Activated T-cell treated with anti-CD3 and anti-CD28 coated beads, Interleukin-2, amount 50 U/mL, for 1 hour (primary cell): ENCODE data around the gene INO80C.
"Not testable (repeated sequence)": the region's sequence is repeated elsewhere in the genome, so short reads cannot be mapped to it uniquely, and the experiment has no call there.

Experiments
- DNase-seq: peaks from one replicate; pipeline ENCODE4 v3.0.0-alpha.2; 2020

INO80C gene

DNA sequence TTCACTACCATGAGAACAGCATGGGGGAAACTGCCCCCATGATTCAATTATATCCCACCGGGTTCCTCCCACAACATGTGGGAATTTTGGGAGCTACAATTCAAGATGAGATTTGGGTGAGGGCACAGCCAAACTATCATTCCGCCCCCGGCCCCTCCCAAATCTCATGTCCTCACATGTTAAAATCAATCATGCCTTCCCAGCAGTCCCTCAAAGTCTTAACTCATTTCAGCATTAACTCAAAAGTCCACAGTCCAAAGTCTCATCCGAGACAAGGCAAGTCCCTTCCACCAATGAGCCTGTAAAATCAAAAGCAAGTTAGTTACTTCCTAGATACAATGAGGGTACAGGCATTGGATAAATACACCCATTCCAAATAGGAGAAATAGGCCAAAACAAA, 10.2 kb downstream of the INO80C start:
- DNase-seq = not testable (repeated sequence)

DNA sequence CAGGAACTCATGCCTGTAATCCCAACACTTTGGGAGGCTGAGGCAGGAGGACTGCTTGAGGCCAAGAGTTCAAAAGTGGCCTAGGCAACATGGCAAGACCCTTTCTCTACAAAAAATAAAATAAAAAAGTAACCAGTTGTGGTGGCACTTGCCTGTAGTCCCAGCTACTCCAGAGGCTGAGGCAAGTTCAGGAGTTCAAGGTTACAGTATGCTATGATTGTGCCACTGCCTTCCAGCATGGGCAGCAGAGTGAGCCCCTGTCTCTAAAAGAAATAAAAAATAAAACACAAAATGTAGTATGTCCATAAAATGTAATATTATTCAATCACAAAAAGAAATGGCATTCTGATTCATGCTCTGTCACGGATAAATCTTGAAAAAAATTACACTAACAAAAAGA, 11.9 kb downstream of the INO80C start:
- DNase-seq = no peak

DNA sequence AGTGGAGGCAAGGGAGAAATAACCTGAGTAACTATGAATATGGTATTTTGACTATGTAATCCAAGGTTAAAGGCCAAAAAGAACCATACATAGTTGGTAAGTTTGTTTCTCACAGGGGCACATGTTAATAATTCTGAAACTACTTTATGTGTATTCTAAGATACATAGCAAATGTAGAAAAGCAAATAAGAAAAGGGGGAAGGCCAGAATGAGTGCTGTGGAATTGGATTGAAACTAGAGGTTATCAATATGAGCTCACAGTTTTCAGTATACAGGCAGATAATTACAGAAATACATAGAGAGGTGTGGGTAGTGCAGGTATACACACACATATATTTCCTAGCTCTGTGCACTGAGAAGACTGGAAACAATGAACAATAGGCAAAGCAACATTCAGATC, 13.7 kb downstream of the INO80C start:
- DNase-seq = no peak

DNA sequence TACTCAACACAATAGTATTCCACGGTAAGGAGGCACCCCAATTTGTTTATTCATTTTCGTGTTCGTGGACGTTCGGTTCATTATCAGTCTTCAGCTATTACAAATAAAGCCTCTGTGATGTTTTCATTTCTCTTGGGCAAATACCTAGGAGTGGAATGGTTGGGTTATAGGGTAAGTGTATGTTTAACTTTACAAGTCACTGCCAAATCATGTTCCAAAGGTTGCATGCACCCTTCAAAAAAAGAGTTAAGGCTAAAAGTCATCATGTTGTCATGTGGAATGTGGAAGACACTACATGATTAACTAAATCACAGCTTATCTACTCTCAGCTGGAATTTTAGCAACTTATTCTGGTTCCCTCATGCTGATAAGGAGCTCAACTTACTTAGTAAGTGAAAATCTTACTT, 15.8 kb downstream of the INO80C start:
- DNase-seq = no peak

DNA sequence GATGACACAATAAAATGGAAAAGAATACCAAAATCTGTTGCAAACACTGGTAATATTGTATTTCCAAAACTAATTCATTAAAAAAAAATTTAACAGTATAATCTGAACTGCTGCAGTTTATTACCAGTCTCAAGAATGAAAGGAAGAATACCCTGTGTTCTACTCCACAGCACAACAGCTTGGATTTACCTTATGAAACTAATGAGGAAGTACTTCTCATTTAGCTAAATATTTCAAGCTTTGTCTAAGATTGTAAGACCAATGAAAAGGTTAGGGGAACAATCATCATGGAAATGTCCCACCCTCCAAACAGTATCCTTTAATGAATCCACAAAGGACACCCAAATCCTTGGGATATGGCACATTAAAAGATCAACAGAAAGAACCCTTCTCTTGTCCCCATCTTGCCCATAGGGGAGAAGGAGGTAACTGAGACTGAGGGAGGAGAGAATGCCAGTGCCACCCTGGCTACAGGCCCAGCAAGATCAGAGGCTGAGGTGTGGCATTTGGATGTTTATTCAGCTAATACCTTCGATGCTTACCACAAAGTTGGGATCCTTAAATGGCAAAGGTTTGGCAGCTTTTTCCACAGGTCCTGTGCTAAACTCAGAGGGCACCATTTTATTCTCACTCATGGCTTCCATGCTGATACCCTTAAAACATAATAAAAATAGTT, 17.7 kb downstream of the INO80C start:
- DNase-seq = no peak

DNA sequence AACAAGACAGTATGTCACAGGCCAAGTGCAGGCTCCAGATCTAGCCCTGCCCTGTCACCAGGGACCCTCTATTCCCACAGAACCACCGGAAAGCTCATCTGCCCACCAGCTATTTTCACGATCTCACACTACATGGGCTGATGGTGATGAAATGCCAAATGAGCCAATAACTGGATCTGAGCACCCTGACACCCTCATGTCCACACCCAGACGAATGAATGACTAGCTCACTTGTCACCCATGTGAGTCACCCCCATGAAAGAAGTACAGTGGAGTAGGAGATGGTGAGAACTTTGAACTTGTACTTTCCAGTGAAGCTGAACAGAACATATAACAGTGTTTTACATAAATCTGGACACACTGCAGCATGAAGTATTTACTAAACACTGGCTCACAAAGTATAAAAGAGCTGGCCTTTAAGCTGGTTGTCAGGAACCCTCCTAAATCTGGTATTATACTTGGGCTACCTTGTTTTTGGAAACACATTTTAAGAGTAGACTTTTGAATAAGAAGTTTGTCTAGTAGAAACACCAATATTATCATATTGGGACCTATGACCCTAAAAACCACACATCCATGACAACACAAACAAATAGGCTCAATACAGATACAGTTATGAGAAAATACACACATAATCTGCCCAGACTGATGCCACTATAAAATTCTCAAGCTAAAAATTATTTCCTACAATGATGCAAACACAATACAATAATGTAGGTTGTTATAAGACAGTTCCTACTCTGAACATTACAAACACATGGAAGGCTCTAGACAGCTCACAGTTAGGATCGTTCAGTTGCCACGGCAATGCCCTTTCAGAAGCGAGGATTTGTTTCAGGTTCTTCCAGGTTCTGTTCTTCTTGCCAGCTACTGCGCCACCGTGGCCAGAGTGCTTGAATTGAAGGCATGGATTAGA, 19.0 kb downstream of the INO80C start:
- DNase-seq = no peak

DNA sequence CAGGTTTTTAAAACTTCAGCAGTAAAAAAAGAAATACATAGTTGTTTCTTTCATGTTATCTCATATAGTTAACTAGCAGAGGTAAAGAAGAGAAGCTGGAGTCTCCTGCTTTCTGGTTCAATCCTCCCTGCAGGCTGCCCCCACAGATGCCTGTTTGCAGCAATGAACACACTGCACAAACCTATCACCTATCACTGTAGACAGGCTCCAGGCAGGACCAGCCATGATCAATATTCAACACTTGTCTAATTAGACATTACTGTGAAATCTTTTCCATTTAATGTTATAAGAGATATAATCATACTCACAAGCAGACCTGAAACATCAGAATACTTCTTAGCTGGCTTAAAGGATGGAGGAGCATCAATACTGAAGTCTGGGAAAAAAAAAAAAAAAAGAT, 19.8 kb downstream of the INO80C start:
- DNase-seq = no peak

DNA sequence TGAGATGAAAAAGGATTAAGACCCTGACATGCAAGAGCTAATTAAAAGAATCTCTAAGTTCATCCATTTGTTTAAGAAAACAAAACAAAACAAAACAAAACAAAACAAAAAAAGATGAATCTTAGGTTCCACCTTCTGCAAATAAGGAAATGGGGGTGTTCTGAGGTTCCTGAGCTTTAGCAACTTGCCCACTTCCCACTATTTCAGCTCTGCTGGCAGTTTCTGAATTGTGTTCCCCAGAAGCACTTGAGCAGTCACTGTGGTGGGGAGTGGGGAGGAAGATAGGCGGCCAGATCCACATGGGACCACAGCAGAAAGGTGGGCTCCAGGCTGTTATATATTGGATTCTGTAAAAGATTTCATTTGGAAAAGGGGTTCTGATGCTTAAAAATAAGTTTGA, 20.3 kb downstream of the INO80C start:
- DNase-seq = no peak

DNA sequence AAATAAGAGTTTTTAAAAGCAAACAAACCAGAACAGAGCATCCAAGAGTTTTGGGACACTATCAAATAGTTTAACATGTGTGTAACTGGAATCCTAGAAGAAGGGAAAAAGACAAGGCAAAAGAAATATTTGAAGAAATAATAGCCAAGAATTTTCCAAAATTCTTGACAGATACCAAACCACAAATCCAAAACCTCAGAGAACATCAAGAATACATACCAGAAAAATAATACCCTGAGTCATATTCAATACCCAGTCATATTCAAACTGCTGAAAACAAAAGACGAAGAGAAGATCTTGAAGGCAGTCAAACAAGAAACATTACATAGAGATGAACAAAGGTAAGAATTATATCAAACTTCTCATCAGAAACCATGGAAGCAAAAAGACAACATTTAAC, 22.9 kb downstream of the INO80C start:
- no peak for DNase-seq

DNA sequence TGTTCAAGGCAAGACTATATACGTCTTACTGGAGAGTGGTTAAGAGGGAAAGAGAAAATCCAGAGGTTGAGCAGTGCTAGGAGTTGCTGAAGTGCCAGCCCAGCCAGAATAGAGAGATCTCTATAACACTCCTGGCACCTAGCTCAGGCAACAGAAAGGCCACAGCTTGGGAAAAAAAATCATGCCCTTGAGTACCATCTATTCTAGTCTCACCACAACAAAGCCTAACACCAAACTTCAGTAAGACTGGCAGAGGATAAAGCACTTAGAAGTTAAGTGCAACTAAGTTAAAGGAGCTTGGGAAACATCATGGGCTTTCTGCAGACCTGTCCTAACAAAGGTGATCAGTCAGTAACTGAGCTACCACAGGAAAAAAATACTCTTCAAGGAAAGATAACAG, 24.2 kb downstream of the INO80C start:
- no peak for DNase-seq

DNA sequence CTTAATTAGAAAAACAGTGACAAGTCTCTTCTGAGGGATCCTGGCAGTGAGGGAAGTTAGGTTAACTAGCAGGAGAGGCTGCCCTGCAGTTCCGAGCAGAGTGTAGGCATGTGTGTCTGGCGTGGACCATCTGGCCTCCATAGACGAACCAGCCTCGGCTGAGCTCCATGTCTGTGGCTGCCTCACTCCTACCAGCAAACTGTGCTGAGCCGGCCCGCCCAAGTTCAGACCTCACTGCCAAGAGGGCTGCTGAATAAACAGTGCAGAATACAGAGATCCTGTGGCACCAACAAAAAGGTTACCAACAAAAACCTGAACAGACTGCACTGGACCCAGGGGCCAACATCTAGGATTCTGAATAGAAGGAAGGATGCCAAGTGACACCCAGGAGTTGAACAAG, 27.3 kb downstream of the INO80C start:
- no peak for DNase-seq

DNA sequence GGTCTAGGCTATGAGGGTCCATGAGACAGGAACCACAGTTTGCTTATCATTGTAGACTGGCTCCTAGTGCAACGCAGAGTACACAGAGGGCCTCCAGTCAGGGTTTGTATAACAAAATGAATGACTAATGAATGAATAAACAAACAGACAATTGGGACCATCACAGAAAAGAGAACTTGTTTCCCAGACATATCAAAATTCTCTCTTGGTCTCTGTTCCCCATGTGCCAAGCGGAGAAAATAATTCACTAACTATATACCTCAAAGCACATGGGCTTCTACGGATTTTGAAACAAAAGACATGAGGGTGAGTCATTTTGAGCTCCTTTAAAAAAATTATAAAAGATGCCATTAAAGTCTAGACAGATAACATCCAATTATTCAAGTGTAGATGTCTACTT, 28.0 kb downstream of the INO80C start:
- no peak for DNase-seq

DNA sequence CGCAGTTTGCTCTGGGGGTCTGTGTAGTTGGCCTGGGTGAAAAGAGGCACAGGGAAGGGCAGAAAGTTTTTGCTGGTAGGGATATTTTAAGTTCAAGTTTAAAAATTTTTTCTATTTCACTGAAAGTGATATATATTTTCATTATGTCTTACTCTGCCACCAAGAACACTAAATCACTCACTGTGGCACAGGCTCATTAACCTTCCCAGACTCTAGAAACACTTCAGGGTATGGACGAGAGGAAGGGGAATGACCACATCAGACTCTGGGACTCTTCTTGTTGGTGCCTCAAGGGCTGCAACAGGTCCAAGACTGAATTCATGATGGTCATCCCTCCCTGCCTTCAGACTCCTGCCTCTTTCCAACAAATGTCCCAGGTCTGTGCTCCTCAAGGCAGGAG, 29.0 kb downstream of the INO80C start:
- no peak for DNase-seq

DNA sequence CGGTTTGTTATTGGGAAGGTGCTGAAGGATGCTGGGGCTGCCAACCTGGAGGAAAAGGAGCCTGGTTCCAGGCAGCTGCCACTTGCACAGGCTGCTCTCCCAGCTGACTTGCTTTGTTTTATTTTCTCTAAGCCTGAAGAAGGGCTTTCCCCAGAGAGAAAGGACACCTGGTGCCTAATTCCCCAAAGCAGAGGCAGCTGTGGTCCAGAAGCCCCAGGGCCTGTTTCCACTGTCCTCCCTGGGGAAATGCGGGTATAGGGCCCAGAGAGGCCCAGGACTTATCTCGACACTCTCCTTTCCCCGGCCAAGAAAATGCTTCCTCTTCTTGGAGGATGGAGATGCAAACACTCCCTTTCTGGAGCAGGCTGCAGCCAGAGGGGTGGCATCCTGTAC, 30.1 kb downstream of the INO80C start:
- no peak for DNase-seq

DNA sequence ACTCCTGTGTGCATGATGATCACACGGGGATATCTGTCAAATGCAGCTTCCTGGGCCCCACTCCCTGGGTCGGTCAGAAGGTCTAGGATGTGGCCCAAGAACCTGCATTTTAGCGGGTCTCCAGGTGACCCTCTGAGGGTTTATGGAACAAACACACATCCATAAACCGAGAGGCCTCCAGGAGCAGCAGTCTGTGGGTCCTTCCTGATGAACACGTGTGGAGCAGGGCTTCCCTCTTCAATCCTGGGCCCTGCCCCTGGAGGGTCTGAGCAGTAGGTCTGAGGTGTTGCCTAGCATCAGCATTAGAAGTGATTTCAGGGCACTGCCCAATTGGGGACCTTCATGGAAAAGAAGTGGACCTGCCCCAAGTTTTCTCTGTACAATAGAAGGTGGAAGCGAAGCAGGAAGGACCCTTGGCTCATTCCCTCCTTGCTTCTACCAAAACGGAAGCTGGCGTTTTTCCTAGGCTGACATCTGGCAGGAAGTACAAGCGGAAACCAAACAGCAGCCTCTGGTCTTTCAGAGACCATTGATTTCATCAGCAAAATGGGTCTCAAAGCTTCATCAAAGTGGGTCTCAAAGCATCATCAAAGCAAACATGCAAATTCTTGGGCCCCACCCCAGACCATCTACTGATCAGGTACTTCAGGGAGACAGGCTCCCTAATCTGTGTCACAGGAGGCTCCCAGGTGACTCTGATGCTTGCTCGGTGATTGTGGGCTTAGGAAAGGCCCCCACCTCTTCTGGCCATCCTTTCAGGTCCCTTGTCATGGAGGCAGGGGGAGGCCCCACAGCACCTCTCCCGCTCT, 30.7 kb downstream of the INO80C start:
- DNase-seq = no peak

DNA sequence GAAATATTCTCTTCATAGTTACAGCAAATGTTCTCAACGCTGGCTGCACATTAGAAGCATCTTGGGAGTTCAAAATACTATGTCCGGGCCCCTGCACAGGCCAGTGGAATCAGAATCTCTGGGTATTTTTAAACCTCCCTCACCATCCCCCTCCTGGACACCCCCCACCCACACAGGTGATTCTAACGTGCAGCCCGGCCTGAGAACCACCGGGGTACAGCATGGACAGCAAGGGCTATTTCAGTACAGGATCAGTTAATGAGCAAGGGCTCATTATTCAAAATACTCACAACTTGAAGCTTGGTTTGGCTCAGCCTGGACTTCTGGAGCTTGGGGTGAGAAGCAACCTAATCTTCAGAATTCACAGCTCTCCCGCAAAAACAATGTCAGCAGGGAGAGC, 31.4 kb downstream of the INO80C start:
- no peak for DNase-seq

DNA sequence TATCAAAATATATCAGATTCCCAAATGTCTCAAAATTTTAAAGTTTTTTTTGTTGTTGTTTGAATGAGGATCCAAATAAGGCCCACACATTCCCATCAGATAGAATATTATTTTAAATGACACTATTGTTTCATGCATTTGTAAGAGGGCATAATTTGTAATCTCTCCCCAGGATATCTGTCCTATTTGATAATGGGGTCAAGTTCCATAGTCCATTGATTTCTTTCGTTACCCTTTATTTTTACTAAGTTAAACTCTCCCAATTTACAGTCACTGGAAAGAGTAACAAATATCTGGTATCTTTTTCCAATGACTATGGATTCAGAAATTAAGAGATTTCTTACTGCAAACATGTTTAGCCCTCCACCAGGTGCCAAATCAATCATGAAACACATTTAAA, 32.4 kb downstream of the INO80C start:
- DNase-seq = no peak

DNA sequence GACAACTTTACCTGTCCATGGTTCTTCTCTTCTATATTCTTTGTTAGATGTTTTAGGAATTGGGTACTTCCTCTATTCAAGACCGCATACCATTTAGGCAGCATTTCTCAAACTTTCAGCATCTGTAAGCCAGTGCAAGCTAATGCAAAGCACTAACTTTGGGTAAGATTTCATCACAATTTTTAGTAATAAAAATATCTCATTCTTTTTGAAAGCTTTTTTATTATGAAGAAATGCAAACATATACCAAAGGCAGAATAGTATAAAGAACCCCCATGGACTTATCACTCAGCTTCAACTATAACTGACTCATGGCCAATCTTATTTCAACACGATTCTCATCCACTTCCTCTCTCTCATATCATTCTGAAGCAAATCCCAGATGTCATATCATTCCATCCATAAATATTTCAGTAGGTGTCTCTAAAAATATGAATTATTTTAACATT, 32.9 kb downstream of the INO80C start:
- no peak for DNase-seq

DNA sequence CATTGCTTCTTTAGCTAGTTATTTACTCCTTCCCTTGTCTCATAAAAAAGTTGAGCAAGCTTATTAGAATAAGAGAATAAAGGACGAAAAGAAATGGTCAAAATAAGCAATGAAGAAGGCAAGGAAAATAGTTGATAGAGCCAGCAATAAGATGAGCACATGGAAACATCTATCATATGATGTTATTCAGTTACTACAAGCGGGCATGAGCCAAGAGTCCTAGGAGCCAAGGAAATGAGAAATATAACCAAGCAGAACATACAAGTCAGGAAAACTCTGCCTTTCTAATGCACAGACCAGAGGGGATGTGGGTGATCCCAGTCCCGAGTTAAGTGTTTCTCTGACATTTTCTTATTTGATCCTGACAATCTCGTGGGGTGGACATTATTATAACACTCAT, 33.9 kb downstream of the INO80C start:
- DNase-seq = no peak

DNA sequence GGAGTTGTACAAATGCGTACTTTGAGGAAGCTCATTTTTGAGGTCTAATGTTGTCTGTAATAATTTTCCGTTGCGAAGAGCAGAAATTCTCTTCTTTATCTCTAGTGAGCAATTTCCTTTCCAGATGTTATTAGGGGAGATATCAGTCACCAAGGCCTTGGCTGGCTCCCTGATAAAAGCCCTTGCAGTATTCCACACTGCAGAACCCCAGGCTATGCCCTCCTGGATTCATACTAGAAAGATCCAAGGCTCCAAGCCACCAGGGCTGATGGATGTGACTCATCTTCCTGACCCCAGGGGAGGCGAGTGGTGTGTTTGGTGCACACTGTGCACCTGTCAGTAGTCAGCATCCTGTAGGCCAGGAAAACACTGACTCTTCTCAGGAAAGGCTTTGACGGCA, 34.7 kb downstream of the INO80C start:
- no peak for DNase-seq

DNA sequence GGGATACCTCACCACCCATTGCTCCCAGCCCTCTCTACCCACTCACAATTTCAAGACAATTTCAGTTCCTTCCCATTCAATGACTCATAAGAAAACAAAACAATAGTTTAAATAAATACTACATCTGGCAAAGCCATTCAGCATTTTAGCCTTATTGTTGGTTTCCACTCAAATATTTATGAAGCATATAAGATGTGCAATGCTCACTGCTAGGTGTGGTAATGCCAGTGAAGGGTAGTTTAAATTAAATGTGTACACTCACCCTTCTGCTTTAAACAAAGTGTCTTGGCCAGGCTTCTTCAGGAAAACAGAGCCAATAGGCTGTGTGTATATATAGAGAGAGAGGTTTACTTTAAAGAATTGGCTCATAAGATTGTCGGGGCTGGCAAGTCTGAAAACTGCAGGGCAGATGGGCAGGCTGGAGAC, 37.0 kb downstream of the INO80C start:
- DNase-seq = no peak

DNA sequence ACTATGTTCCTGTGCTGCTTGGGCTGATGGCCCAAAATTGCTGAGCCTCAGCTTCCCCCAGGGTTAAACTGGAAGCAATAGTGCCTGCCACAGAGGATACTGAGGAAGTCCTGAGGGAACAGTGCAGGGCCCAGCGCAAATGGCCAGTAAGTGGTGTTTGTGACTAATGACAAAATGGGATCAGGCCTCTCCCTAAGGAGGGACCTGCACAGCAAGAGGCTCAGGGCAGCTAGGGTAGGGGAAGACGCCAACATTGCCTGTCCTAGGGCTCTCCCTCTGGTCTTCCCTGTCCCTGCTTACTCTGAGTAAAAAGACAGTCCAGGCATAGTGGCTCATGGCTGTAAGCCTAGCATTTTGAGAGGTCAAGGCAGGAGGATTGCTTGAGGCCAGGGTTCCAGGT, 37.8 kb downstream of the INO80C start:
- no peak for DNase-seq

DNA sequence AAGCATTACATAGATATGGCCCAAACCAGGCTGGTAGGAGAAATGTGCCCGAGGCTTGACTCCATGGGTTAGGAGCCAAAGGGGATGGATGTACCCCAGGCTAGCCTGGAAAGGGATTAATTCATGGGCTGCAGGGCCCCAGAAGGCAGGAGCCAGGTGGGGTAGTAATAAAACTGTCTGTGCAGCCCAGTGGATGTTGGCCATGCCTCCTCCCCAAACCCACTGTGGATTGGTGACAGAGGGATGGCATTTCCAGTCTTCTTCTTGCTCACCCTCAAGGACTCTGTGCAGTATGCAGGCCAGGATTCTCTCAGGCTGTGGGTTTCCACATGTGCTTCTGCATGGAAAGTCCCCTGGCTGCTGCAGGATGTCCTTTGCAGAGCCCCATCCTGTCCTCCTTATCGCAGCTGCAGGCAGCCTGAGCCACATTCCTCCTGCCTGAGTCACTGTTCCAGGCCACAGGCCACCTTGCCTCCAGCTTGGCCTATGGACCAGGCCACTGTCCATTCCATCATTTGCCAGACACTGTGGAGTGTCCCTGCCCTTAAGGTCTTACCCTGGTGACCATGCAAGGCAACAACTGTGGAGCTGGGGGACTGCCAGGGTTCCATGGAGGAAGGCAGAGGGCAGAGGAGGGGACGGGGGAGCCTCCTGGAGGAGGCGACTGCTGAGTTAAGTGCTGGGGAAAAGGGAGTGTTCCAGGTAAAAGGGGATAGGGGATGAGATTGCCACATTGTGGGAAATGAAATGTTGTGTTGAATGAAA, 38.9 kb downstream of the INO80C start:
- DNase-seq = no peak
